ENCODE data around the gene MORN1.

GRCh38 chr1:2376261-2376741, 15.1 kb downstream of the MORN1 start:
- no peak for TF ChIP-seq CTCF (IDR thresholded peaks at IDR 0.05; ENCODE audit: insufficient read depth, low read length, poor library complexity, severe bottlenecking)
- TF ChIP-seq EZH2phosphoT487 (conservative IDR thresholded peaks at IDR 0.05; ENCODE audit: low read length), result no peak
